Astrocyte of the hippocampus (primary cell): ENCODE measurements around the gene ACOXL.

Experiments
- DNase-seq: peaks from one replicate; pipeline ENCODE4 v3.0.0; 2011; ENCODE audit warnings: low read depth, low spot score

Gene ACOXL

DNA sequence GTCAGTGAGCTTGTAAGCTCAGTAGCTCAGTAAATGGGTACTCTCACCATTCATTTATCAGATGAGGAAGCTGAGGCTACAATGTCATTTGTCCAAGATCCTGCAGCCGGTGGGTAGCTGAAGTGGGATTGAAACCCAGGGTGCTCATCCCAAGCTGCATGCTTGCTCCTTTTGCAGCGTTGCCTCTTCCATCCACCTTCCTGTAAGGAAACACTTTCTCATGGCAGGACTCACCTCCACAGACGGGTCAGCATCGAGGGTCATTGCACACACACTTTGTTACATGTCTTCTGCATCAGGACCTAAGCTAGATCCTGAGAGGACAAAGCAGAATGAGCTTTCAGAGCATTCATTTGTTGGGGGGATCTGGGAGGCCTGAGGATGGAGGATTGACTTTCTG is 60.7 kb downstream of the ACOXL start:
- DNase-seq: no peak

GRCh38 chr2:110794390-110794789 is 62.0 kb downstream of the ACOXL start:
- DNase-seq: no peak

DNA sequence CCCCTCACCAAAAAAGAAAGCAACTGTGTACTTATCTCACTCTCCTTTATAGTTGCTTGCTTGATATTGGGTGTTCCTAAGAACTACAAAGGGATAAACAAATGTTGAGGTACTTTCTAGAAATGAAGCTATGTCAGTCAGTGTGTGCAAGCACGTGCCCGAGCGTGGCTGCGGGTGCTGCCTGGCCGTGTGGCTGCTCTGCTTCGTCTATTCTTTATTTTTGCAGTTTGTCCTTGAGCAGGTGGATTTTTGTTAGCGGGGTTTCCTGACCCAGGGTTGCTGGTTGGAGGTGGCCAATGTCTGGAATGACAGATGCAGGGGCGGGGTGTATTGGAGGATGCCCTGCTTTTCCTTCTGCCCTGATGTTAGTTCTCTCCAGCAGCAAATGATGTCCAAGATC is 62.6 kb downstream of the ACOXL start:
- no peak for DNase-seq

DNA sequence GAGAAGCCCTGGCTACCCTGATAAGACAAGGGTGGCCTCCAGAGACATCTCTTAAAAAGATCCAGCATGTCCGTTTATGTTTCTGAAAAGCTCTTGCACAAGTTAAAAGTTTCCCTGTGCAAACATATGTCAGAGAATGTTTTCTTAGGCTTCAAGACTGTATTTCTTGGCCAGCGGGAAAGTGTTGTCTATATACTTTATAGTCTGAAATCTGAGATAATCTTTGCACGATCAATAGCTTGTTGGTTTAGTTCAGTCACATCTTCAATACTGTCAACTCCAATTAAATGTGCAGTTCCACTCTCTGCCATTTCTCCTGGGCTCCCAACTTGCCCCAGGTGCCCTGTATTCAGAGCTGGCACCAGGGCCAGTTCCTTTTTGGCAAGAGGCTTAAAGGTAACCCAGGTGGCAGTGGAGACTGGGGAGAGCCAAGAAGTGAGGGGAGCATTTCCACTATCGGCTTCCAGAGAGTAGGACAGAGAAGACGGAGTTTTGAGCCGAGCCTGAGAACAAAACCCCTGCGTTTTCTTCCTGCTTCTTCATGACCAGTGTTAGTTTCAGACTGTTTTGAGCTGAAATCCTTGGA is 64.4 kb downstream of the ACOXL start:
- no peak for DNase-seq

DNA sequence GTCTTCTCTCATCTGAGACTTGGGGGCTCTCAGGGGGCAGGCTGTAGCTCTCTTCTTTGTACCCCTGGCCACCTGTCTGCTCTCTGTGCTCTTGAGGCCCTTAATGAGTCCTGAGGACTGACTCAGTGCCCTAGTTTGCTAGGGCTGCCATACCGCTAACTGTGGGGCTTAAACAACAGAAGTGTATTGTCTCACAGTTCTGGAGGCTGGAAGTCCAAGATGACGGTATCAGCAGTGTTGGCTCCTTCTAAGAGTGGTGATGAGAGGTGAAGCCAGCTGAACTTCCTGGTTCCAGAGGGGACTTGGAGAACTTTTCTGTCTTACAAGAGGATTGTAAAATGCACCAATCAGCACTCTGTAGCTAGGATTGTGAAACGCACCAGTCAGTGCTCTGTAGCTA is 67.0 kb downstream of the ACOXL start:
- no peak for DNase-seq

GRCh38 chr2:110800611-110801402 is 68.4 kb downstream of the ACOXL start:
- no peak for DNase-seq

DNA sequence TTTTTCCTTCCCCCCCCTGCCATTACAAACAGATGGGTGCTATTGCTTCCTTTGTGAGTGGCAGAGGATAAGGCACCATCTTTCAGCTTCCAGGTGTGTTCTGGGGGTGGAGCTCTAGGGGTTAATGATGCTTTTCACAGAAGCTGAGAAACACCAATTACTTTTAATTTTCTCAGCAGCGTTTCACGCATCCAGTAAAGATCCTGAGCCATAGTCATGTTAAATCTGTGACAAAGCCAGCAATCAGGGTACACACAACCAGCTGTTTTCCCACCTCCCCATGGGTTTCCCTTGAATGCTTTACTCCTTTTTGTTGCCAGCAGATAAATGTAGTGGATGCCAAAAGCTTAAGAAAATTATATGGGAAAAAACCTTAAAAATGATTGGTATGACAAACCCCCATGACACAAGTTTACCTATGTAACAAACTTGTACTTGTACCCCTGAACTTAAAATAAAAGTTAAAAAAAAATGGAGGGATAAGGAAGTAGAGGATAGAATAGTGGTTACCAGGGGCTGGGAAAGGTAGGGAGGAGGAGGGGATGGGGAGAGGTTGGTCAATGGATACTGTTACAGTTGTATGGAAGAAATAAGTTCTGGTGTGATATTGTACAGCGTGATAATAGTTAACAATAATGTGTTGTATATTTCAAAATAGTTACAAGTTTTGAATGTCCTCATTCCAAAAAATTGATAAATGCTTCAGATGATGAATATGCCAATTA is 70.0 kb downstream of the ACOXL start:
- DNase-seq: no peak

- no peak for DNase-seq
These were observed 72.1 kb downstream of the ACOXL start for GRCh38 chr2:110804433-110804832.

DNA sequence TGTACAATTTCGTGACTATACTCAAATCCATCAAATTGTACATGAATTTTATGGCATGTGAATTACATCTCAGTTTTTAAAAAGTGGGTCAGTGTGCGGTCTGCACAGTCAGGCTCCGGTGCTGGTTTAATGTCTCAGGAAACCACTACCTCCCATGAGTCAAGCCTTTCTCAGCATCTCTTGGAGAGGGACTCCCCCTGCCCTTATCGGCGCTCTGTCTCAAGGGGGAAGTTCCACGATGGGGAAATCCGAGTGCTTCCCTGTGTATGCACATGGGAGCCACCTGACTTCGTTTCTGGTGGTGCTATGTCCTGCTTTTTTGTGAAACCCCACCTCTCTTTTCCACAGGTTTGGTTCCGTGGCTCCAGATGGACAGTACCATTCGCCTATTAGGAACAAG is 72.5 kb downstream of the ACOXL start:
- no peak for DNase-seq

DNA sequence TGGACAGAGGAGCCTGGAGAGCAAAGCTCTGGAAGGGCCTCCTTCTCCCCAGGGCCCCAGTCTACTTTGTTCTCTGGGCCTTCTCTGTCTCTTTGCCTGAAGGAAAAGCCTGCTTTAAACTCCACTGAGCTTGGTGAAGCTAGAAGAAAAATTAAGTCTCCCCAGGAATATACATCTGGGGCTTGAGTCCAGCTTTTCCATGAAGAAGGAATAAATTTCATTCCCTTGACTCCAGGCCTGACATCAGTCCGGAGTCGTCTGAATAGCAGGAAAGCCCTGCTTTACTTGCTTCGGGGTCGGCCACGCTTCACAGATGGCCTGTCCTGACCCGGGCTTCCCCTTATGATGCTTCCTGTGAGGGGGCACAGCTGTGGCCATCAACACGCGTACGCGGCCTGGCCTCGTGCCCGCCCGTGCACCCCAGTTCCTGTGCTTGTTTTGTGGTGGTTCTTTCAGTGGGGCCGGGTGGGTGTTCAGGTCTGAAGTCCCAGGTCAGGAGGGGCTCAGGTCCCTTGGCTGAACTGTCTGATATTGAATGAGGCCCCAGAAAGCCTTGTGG is 73.6 kb downstream of the ACOXL start:
- DNase-seq: no peak

GRCh38 chr2:110807522-110807921 is 75.1 kb downstream of the ACOXL start:
- DNase-seq: no peak

DNA sequence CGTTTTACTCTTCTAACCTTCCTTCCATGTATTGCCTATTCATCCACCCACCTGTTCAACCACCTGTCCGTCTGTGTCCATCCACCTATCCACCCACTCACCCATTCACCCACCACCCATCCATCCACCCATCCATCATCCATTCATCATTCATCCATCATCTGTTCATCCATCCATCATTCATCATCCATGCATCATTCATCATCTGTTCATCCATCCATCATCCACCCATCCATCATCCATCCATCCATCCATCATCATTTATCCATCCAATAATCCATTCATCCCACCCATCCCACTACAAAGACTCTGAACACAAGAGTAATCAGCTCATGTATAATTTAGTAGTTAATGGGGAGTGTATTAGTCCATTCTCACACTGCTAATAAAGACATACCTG is 78.0 kb downstream of the ACOXL start:
- no peak for DNase-seq

GRCh38 chr2:110812726-110813645 is 80.6 kb downstream of the ACOXL start:
- DNase-seq: no peak

GRCh38 chr2:110813896-110814295 is 81.5 kb downstream of the ACOXL start:
- peak; percentile 76 for DNase-seq

GRCh38 chr2:110815938-110816337 is 83.6 kb downstream of the ACOXL start:
- DNase-seq: no peak

DNA sequence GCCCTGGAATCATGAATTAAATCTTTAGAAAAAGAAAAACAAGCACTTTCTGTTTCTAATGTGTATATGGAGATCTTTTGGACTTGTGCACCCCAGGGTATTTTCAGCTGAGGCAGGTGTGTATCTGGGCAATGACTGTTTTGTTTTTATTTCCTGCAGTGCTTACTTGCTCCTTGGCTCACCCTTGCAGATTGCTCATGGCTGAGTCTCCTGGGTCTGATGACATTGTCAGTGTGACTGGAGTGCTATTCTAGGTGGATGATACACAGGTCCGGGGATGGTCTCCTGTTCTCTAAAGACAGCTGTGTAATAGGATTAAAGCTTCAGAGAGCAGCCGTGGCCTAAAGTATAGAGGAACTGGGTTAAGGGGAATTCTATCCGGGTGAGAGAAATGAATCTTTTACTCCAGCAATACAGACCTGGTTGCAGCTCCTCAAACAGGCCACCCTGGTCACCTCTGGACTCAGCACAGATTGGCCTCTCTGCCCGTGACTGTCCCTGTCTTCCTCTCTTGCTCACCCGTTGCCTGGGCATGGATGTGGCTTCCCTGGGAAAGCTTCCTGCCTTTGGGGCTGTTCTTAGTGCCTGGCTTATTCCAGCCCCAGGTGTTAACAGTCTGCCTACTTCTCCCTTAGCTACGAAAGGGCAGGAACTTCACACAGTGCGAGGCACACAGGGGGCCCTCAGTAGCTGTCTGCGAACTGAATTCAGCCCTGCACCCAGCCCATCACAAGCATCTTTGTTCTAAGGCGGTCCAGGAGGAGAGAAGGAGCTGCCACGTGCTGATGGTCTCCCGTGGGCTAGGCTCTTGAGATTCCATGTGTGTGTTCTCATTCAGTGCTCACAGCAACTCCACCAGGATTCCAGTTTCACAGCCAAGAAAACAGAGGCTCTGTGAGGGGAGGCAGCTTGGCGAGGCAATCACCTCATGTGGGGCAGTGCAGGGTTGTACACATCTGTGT is 84.3 kb downstream of the ACOXL start:
- peak; percentile 18 for DNase-seq

DNA sequence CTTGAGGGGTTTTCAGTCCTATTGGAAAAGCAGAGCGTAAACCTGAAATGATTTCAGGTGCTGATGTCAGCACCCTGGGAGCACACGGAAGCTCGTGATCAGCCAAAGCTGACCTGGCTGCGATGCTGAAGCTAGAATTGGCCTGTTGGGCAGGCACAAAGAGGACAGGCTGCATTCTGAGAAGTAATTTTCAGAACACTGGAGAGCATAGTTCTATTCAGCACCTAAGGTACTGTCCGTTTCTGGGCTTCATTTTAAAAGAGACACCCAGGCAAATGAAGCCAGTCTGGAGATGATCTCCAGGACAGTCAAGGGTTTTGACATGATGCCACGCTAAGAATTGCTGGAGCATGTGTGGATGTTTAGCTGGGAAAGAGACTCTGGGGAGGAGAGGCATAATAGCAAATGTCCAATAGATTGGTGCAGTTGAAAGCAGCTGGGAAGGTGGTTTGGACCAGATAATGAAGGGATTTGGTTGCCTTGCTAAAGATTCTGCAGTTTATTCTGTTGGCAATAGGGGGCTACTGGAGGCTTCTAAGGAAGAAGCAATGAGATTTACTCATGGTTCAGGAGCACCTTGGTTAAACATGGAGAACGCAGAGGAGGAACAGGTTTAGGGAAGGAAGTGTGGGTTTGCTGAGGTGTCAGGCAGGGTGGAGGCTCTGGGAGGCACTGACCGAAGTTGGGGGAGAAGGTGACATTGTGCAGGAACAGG is 86.6 kb downstream of the ACOXL start:
- DNase-seq: no peak

GRCh38 chr2:110819711-110820110 is 87.3 kb downstream of the ACOXL start:
- DNase-seq: no peak

DNA sequence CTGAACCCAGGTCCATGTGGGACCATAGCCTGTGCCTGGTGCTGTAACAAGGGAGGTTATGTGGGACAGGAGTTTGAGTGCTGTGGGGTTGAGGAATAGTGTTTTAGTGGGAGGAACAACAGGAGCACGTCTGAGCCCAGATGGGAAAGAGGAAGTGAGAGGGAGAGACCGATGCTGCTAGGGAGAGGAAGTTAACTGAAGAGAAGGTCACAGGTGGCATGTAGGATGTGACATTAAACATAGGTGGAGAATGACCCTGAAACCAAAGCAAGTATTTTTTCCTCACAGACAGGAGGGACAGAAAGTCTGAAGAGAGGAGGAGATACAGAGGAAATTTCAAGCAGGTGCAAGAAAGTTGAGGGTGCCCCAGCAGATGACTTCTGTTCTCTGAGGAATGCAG is 87.8 kb downstream of the ACOXL start:
- DNase-seq: no peak

DNA sequence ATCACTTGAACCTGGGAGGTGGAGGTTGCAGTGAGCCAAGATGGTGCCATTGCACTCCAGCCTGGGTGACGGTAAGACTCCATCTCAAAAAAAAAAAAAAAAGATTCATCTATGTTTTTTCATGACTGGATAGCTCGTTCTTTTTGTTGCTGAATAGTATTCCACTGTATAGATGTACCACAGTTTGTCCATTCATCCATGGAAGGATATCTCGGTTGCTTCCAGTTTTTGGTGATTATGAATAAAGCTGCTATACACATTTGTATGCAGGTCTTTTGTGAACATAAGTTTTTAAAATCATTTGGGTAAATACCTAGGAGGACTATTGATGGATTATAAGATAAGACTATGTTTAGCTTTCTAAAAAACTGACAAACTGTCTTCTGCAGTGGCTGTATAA is 90.8 kb downstream of the ACOXL start:
- DNase-seq: no peak
